GM18867 (cell line): ENCODE results near the gene ZNF625.
"Not testable (repeated sequence)": the region's sequence is repeated elsewhere in the genome, so short reads cannot be mapped to it uniquely, and the experiment has no call there.

Source experiments
- ATAC-seq: cut with Tn5 transposase; IDR thresholded peaks from one replicate; pipeline ENCODE4 v1.9.1; 2021; ENCODE audit warnings: mild to moderate bottlenecking, moderate library complexity; ENCODE audit not compliant: unreplicated experiment

The ZNF625 gene

GRCh38 chr19:12139269-12139668 is 17.3 kb downstream of the ZNF625 start:
- no peak for ATAC-seq

- no peak for ATAC-seq
These were observed 19.2 kb downstream of the ZNF625 start for GRCh38 chr19:12137221-12137940.

- no peak for ATAC-seq
These were observed 23.5 kb downstream of the ZNF625 start for GRCh38 chr19:12133069-12133468.

GRCh38 chr19:12126707-12127106 is 29.8 kb downstream of the ZNF625 start:
- ATAC-seq = no peak

GRCh38 chr19:12117201-12117970 is 39.1 kb downstream of the ZNF625 start:
- no peak for ATAC-seq

GRCh38 chr19:12113121-12113520 is 43.4 kb downstream of the ZNF625 start:
- ATAC-seq = no peak

- ATAC-seq = no peak
These were observed 43.8 kb downstream of the ZNF625 start for GRCh38 chr19:12112701-12113100.

GRCh38 chr19:12111943-12112637 is 44.4 kb downstream of the ZNF625 start:
- no peak for ATAC-seq

GRCh38 chr19:12111176-12111575 is 45.4 kb downstream of the ZNF625 start:
- ATAC-seq = no peak

GRCh38 chr19:12103909-12104308 is 52.6 kb downstream of the ZNF625 start:
- ATAC-seq = not testable (repeated sequence)

- no peak for ATAC-seq
These were observed 58.5 kb downstream of the ZNF625 start for GRCh38 chr19:12098040-12098439.

- ATAC-seq = no peak
These were observed 61.3 kb downstream of the ZNF625 start for GRCh38 chr19:12095111-12095790.
